Ishikawa (cell line): Measurements from ENCODE around the gene SYT12.

Experiments used
- CREB1 ChIP-seq: IDR thresholded peaks from 2 replicates; pipeline ENCODE4 v1.6.1; 2012; ENCODE audit warnings: low read depth
- EGR1 ChIP-seq: IDR thresholded peaks from 2 replicates; pipeline ENCODE4 v1.6.1; 2012
- EP300 ChIP-seq: IDR thresholded peaks from 2 replicates; pipeline ENCODE4 v1.6.1; 2012; ENCODE audit warnings: borderline replicate concordance
- FOXM1 ChIP-seq: IDR thresholded peaks from 2 replicates; pipeline ENCODE4 v1.6.1; 2012; ENCODE audit warnings: low read depth, borderline replicate concordance
- MAX ChIP-seq: IDR thresholded peaks from 2 replicates; pipeline ENCODE4 v1.6.1; 2012
- NFIC ChIP-seq: IDR thresholded peaks from 2 replicates; pipeline ENCODE4 v1.6.1; 2012
- RAD21 ChIP-seq: IDR thresholded peaks from 2 replicates; pipeline ENCODE4 v1.6.1; 2012; ENCODE audit warnings: low read depth
- REST ChIP-seq: IDR thresholded peaks from 2 replicates; pipeline ENCODE4 v1.6.1; 2012; ENCODE audit warnings: low read depth, mild to moderate bottlenecking
- TAF1 ChIP-seq: IDR thresholded peaks from 2 replicates; pipeline ENCODE4 v1.6.1; 2012; ENCODE audit warnings: low read depth, mild to moderate bottlenecking
- YY1 ChIP-seq: IDR thresholded peaks from 2 replicates; pipeline ENCODE4 v1.6.1; 2012; ENCODE audit warnings: low read depth
- TF ChIP-seq, protein P1 (sequence below): IDR thresholded peaks from 2 replicates; pipeline ENCODE4 v1.6.1; 2012

GRCh38 chr11:67027483-67027930 lies 4.6 kb downstream of the SYT12 start:
- TF ChIP-seq, protein P1, sequence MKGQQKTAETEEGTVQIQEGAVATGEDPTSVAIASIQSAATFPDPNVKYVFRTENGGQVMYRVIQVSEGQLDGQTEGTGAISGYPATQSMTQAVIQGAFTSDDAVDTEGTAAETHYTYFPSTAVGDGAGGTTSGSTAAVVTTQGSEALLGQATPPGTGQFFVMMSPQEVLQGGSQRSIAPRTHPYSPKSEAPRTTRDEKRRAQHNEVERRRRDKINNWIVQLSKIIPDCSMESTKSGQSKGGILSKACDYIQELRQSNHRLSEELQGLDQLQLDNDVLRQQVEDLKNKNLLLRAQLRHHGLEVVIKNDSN = no peak
- no peak for TF ChIP-seq FOXM1
- no peak for TF ChIP-seq EP300
- no peak for TF ChIP-seq EGR1
- TF ChIP-seq CREB1 = no peak
- TF ChIP-seq REST = no peak
- no peak for TF ChIP-seq RAD21
- no peak for TF ChIP-seq NFIC
- TF ChIP-seq YY1 = no peak
- TF ChIP-seq TAF1 = no peak
- no peak for TF ChIP-seq MAX
